Neural crest cell (in vitro differentiated cells): Measurements from ENCODE around the gene PAX8. TPM values are rescaled to one million over a fixed set of nuclear protein-coding genes. Genes with fewer than 3 reads are reported as not detected.
A peak's percentile ranks its signal among the peaks of the same experiment; 100 is the strongest.

Source experiments
- DNase-seq: peaks from one replicate; pipeline ENCODE4 v3.0.0; 2021; ENCODE audit warnings: low read depth, mixed read lengths, low spot score
- H3K27ac Mint-ChIP-seq: one replicate; pipeline ENCODE4 v1.8.0; 2021; ENCODE audit warnings: mild to moderate bottlenecking, mixed read lengths; ENCODE audit not compliant: unreplicated experiment
- H3K27me3 Mint-ChIP-seq: 2 replicates; pipeline ENCODE4 v1.8.0; 2021; ENCODE audit warnings: low read depth, mild to moderate bottlenecking, mixed read lengths
- H3K36me3 Mint-ChIP-seq: 2 replicates; pipeline ENCODE4 v1.8.0; 2021; ENCODE audit warnings: low read depth, mild to moderate bottlenecking, mixed read lengths
- H3K4me1 Mint-ChIP-seq: 2 replicates; pipeline ENCODE4 v1.8.0; 2021; ENCODE audit warnings: mixed read lengths
- H3K4me3 Mint-ChIP-seq: one replicate; pipeline ENCODE4 v1.8.0; 2021; ENCODE audit warnings: mild to moderate bottlenecking, mixed read lengths
- H3K9me3 Mint-ChIP-seq: 2 replicates; pipeline ENCODE4 v1.8.0; 2021; ENCODE audit warnings: mixed read lengths
- CTCF ChIP-seq: fragments of 200-600 bp; sonication (generic); conservative IDR thresholded peaks from 2 replicates; pipeline ENCODE4 v1.5.0; 2021; ENCODE audit warnings: antibody characterized with exemption, mild to moderate bottlenecking
- total RNA-seq: library from RNA; stranded (reverse); gene quantifications from 2 replicates; pipeline ENCODE4 v1.2.1, GENCODE V29; 2021

Gene PAX8
- total RNA-seq, 1 donor from 2014 or later, result 0.49 TPM

GRCh38 chr2:113228991-113229716, 49.6 kb downstream of the PAX8 start:
- Mint-ChIP-seq H3K4me3 (no peak overlapping the region), H3K9me3 (no peaks in the 10 kb centered on the region), H3K27me3 (no peaks in the 10 kb centered on the region), H3K27ac (no peak overlapping the region), H3K36me3 (no peaks in the 10 kb centered on the region), H3K4me1 (peaks cover 27% of the 10 kb centered on the region)
- no peak for TF ChIP-seq CTCF
- no peak for DNase-seq

- Mint-ChIP-seq H3K36me3 (no peaks in the 10 kb centered on the region), H3K27ac (no peak overlapping the region), H3K4me3 (no peak overlapping the region), H3K9me3 (no peaks in the 10 kb centered on the region), H3K4me1 (peaks cover 27% of the 10 kb centered on the region), H3K27me3 (no peaks in the 10 kb centered on the region)
- no peak for DNase-seq
- TF ChIP-seq CTCF, result no peak
These were observed 50.4 kb downstream of the PAX8 start for GRCh38 chr2:113228351-113228750.

GRCh38 chr2:113227698-113228097, 51.0 kb downstream of the PAX8 start:
- no peak overlapping the region for H3K27ac Mint-ChIP-seq
- TF ChIP-seq CTCF, result no peak
- no peaks in the 10 kb centered on the region for H3K27me3 Mint-ChIP-seq
- no peaks in the 10 kb centered on the region for H3K9me3 Mint-ChIP-seq
- no peak overlapping the region for H3K4me3 Mint-ChIP-seq
- H3K36me3 Mint-ChIP-seq, result no peaks in the 10 kb centered on the region
- H3K4me1 Mint-ChIP-seq, result peaks cover 27% of the 10 kb centered on the region
- DNase-seq, result no peak

- Mint-ChIP-seq H3K27ac (no peak overlapping the region), H3K27me3 (no peaks in the 10 kb centered on the region), H3K9me3 (no peaks in the 10 kb centered on the region), H3K36me3 (no peaks in the 10 kb centered on the region), H3K4me1 (peaks cover 27% of the 10 kb centered on the region), H3K4me3 (no peak overlapping the region)
- no peak for TF ChIP-seq CTCF
- no peak for DNase-seq
These were observed 51.4 kb downstream of the PAX8 start for GRCh38 chr2:113227290-113227689.

- no peak for DNase-seq
- Mint-ChIP-seq H3K36me3 (no peaks in the 10 kb centered on the region), H3K27me3 (no peaks in the 10 kb centered on the region), H3K4me3 (no peak overlapping the region), H3K9me3 (no peaks in the 10 kb centered on the region), H3K4me1 (peaks cover 27% of the 10 kb centered on the region), H3K27ac (peak overlapping the region; percentile 69)
- TF ChIP-seq CTCF, result no peak
These were observed 52.3 kb downstream of the PAX8 start for GRCh38 chr2:113226462-113226861.
